K562 (cell line): Measurements from ENCODE around the gene GSTA4. TPM values are rescaled to one million over a fixed set of nuclear protein-coding genes. Genes with fewer than 3 reads are reported as not detected.

Source experiments
- ATAC-seq: fragments of 200-7000 bp; cut with Tn5 transposase; 3 replicates; pipeline ENCODE4 v1.9.1; 2020; ENCODE audit warnings: moderate library complexity
- BruUV-seq: library from RNA; stranded (reverse); fragments of 400-500 nt; replicated peaks from 2 replicates; lab custom pipeline; 2021; lab: Mats Ljungman, UMichigan
- CTCF ChIA-PET: fragments of 300-600 bp; formaldehyde crosslinking; extraction: SDS; loops from one replicate; lab custom pipeline; 2021; ENCODE audit warnings: low intra/inter-chr PET ratio; lab: Yijun Ruan, JAX
- POLR2A ChIA-PET: fragments of 300-600, 350-650 bp; sonication (Branson Sonifier 250); formaldehyde crosslinking; extraction: SDS; loops from one replicate; lab custom pipeline; 2021; ENCODE audit warnings: antibody characterized with exemption, inconsistent platforms; lab: Yijun Ruan, JAX
- DNase-seq, 4 experiments: peaks; one replicate each; pipeline versions ENCODE4 v3.0.0 to v3.0.0-alpha.2; 2011 to 2018; ENCODE audit warnings: low spot score in 3 of 4, mixed read lengths in 3 of 4; ENCODE audit errors: extremely low read depth in 1 of 4
- FAIRE-seq: peaks from 2 replicates; lab custom pipeline; 2011; peaks lifted over from hg19 to GRCh38; lab: Jason Lieb, UNC
- H2AFZ ChIP-seq: 2 replicates; pipeline ENCODE4 v1.6.0; 2011; ENCODE audit warnings: low read depth, low read length, control low read depth, inconsistent platforms
- H3K27ac ChIP-seq: fragments of 200-600 bp; 3 replicates; pipeline ENCODE4 v1.8.0; 2011; ENCODE audit warnings: low read depth, mild to moderate bottlenecking, control low read depth, inconsistent platforms, low read length, moderate library complexity, mixed read lengths; ENCODE audit errors: extremely low read depth
- H3K27me3 ChIP-seq, 2 experiments: fragments of 300-600 bp in 1 of 2; 2 replicates in 1 of 2; 3 replicates in 1 of 2; pipeline versions ENCODE4 v1.6.0 to v1.8.0; 2011; ENCODE audit warnings: inconsistent platforms in 2 of 2, low read length in 2 of 2, mild to moderate bottlenecking in 1 of 2, mixed read lengths in 1 of 2, moderate library complexity in 1 of 2; ENCODE audit not compliant: control insufficient read depth in 2 of 2, insufficient read depth in 2 of 2
- H3K36me3 ChIP-seq: fragments of 300-600 bp; 3 replicates; pipeline ENCODE4 v1.8.0; 2011; ENCODE audit warnings: mild to moderate bottlenecking, low read length, inconsistent platforms; ENCODE audit not compliant: control insufficient read depth, insufficient read depth
- H3K4me1 ChIP-seq, 2 experiments: fragments of 200-600 bp in 1 of 2; replicated peaks in 1 of 2; 2 replicates in 1 of 2; 3 replicates in 1 of 2; pipeline versions ENCODE4 v1.5.1 to v1.8.0; 2011; ENCODE audit warnings: inconsistent platforms in 2 of 2, low read length in 2 of 2, mild to moderate bottlenecking in 1 of 2, mixed read lengths in 1 of 2, moderate library complexity in 1 of 2; ENCODE audit not compliant: control insufficient read depth in 2 of 2, insufficient read depth in 2 of 2
- H3K4me2 ChIP-seq: 2 replicates; pipeline ENCODE4 v1.6.1; 2011; ENCODE audit warnings: low read length, control low read depth, inconsistent platforms, mixed read lengths; ENCODE audit not compliant: insufficient read depth
- H3K4me3 ChIP-seq: fragments of 200-600 bp; sonication (generic), shearing (Covaris generic); 2 replicates; pipeline ENCODE4 v1.5.1; 2016; ENCODE audit warnings: control low read depth, inconsistent platforms
- H3K79me2 ChIP-seq: fragments of 200-600 bp; 3 replicates; pipeline ENCODE4 v1.8.0; 2011; ENCODE audit warnings: low read length, inconsistent platforms; ENCODE audit not compliant: control insufficient read depth, insufficient read depth
- H3K9ac ChIP-seq, 2 experiments: 2 replicates each; pipeline versions ENCODE4 v1.6.0 to v1.6.1; 2011; ENCODE audit warnings: low read depth in 2 of 2, low read length in 2 of 2, control low read depth in 1 of 2, inconsistent platforms in 1 of 2, mild to moderate bottlenecking in 1 of 2, mixed read lengths in 1 of 2; ENCODE audit not compliant: insufficient read depth in 1 of 2
- H3K9me1 ChIP-seq: one replicate; pipeline ENCODE4 v1.6.0; 2011; ENCODE audit warnings: inconsistent platforms, mild to moderate bottlenecking, low read length, moderate library complexity; ENCODE audit not compliant: control insufficient read depth, insufficient read depth
- H3K9me3 ChIP-seq: replicated peaks from 2 replicates; pipeline ENCODE4 v1.5.1; 2011; ENCODE audit warnings: low read depth, low read length, inconsistent platforms; ENCODE audit not compliant: control insufficient read depth, insufficient read depth
- H4K20me1 ChIP-seq: replicated peaks from 2 replicates; pipeline ENCODE4 v1.6.1; 2011; ENCODE audit warnings: low read length, inconsistent platforms, mixed read lengths; ENCODE audit not compliant: control insufficient read depth, insufficient read depth
- CBFA2T3 ChIP-seq: fragments of 450-650 bp; IDR thresholded peaks from 2 replicates; pipeline ENCODE4 v1.6.1; 2017
- CEBPG ChIP-seq, 3 experiments: fragments of 200-800 bp in 1 of 3; sonication (Bioruptor generic) in 1 of 3; sonication (generic) in 1 of 3; formaldehyde crosslinking in 1 of 3; IDR thresholded peaks in 2 of 3; conservative IDR thresholded peaks in 1 of 3; 2 replicates each; pipeline versions ENCODE4 v1.6.1 to v1.8.0; 2016 to 2022; ENCODE audit warnings: missing compliant biosample characterization in 2 of 3, missing genetic modification characterization in 2 of 3, mild to moderate bottlenecking in 1 of 3, missing genetic modification reagents in 1 of 3
- CREB1 ChIP-seq, 2 experiments: sonication (generic) in 1 of 2; formaldehyde crosslinking in 1 of 2; IDR thresholded peaks; 2 replicates each; pipeline versions ENCODE4 v1.6.1 to v1.8.0; 2012 to 2022; ENCODE audit warnings: inconsistent platforms in 1 of 2, mild to moderate bottlenecking in 1 of 2, missing genetic modification reagents in 1 of 2, moderate library complexity in 1 of 2
- DDX20 ChIP-seq: fragments of 450-650 bp; IDR thresholded peaks from 2 replicates; pipeline ENCODE4 v1.6.1; 2016; ENCODE audit warnings: missing genetic modification characterization, low read depth, mild to moderate bottlenecking, missing compliant biosample characterization, moderate library complexity
- DPF2 ChIP-seq: fragments of 450-650 bp; IDR thresholded peaks from 2 replicates; pipeline ENCODE4 v1.6.1; 2016
- EP400 ChIP-seq: fragments of 450-650 bp; IDR thresholded peaks from 2 replicates; pipeline ENCODE4 v1.6.1; 2017; ENCODE audit warnings: antibody characterized with exemption, mild to moderate bottlenecking, moderate library complexity
- ETS2 ChIP-seq: IDR thresholded peaks from 2 replicates; pipeline ENCODE4 v1.6.1; 2016; ENCODE audit warnings: borderline replicate concordance, missing genetic modification characterization, mild to moderate bottlenecking, moderate library complexity, missing compliant biosample characterization; ENCODE audit not compliant: poor library complexity, severe bottlenecking
- HES1 ChIP-seq: fragments of 450-650 bp; IDR thresholded peaks from 2 replicates; pipeline ENCODE4 v1.6.1; 2016; ENCODE audit warnings: low read depth, mild to moderate bottlenecking, moderate library complexity
- HNRNPUL1 ChIP-seq: fragments of 200-400 bp; formaldehyde crosslinking; IDR thresholded peaks from 2 replicates; pipeline ENCODE4 v1.6.1; 2017; ENCODE audit warnings: low read length
- LEF1 ChIP-seq: fragments of 450-650 bp; IDR thresholded peaks from 2 replicates; pipeline ENCODE4 v1.6.1; 2016; ENCODE audit warnings: mild to moderate bottlenecking
- MAFG ChIP-seq: fragments of 450-650 bp; conservative IDR thresholded peaks from 2 replicates; pipeline ENCODE4 v1.6.1; 2016; ENCODE audit warnings: missing genetic modification characterization, missing compliant biosample characterization
- MAFK ChIP-seq: IDR thresholded peaks from 2 replicates; pipeline ENCODE4 v1.6.1; 2011; ENCODE audit warnings: low read length, improper control_type of control experiment
- MAZ ChIP-seq, 2 experiments: fragments of 450-650 bp in 1 of 2; sonication (generic) in 1 of 2; formaldehyde crosslinking; IDR thresholded peaks in 1 of 2; conservative IDR thresholded peaks in 1 of 2; 2 replicates each; pipeline versions ENCODE4 v1.4.0 to v1.5.0; 2020; ENCODE audit warnings: mild to moderate bottlenecking in 1 of 2, missing genetic modification reagents in 1 of 2
- NFIC ChIP-seq: fragments of 450-650 bp; IDR thresholded peaks from 2 replicates; pipeline ENCODE4 v1.6.1; 2017; ENCODE audit warnings: mild to moderate bottlenecking, inconsistent platforms
- NR3C1 ChIP-seq: sonication (generic); formaldehyde crosslinking; IDR thresholded peaks from 2 replicates; pipeline ENCODE4 v1.8.1; 2022; ENCODE audit warnings: missing genetic modification reagents
- SAP30 ChIP-seq: fragments of 200-600 bp; sonication (generic); IDR thresholded peaks from 2 replicates; pipeline ENCODE4 v1.6.1; 2012; ENCODE audit warnings: borderline replicate concordance, low read depth, mild to moderate bottlenecking, moderate library complexity, low read length, control low read depth, inconsistent platforms; ENCODE audit not compliant: insufficient read depth, poor library complexity, severe bottlenecking
- TCF3 ChIP-seq: sonication (generic); formaldehyde crosslinking; IDR thresholded peaks from 2 replicates; pipeline ENCODE4 v1.4.0; 2020; ENCODE audit warnings: mild to moderate bottlenecking, missing genetic modification reagents
- ZNF134 ChIP-seq: fragments of 250-450 bp; sonication (Bioruptor Pico); conservative IDR thresholded peaks from 2 replicates; pipeline ENCODE4 v1.4.0; 2020
- ZNF316 ChIP-seq: fragments of 450-650 bp; IDR thresholded peaks from 2 replicates; pipeline ENCODE4 v1.6.1; 2016
- ZNF324 ChIP-seq: fragments of 250-450 bp; sonication (Bioruptor Pico); IDR thresholded peaks from 2 replicates; pipeline ENCODE4 v1.4.0; 2020; ENCODE audit warnings: mild to moderate bottlenecking
- ZNF584 ChIP-seq: fragments of 200-800 bp; sonication (Bioruptor generic); IDR thresholded peaks from 2 replicates; pipeline ENCODE4 v1.6.1; 2016; ENCODE audit warnings: low read depth, mild to moderate bottlenecking, missing genetic modification characterization, missing compliant biosample characterization
- WGBS: fragments of 100-300 bp; shearing (Covaris generic); methylation state at CpG from one replicate; pipeline ENCODE4 v1.1.6; 2016; ENCODE audit warnings: low coverage, mixed read lengths; ENCODE audit not compliant: insufficient coverage; ENCODE audit errors: missing lambda C conversion rate; 5-methylcytosine and 5-hydroxymethylcytosine counted together
- in situ Hi-C: fragments of 300-500 bp; cut with MboI; formaldehyde crosslinking; loops from 4 replicates; pipeline ENCODE4 v1.15.0; 2018; ENCODE audit warnings: inconsistent platforms, mixed read lengths
- intact Hi-C: fragments of 100-400 bp; cut with micrococcal nuclease; formaldehyde crosslinking; loops from 2 replicates; pipeline ENCODE4 v1.14.2; 2022
- polyA plus RNA-seq, 8 experiments: library from polyadenylated mRNA; depleted of rRNA in 4 of 8; stranded (reverse) in 5 of 8; unstranded in 3 of 8; fragments of >200 nt; fragmentation: Nextera tagmentation in 2 of 8; fragmentation: Illumina TruSeq in 1 of 8; extraction: Ambion mirVana in 2 of 8; extraction: Trizol in 1 of 8; gene quantifications; 2 replicates each; pipeline versions ENCODE4 v1.2.1 to v1.2.3, GENCODE V29; 2011 to 2014; ENCODE audit warnings: inconsistent platforms in 1 of 8, missing spikeins in 1 of 8
- total RNA-seq, 7 experiments: library from RNA; depleted of rRNA in 6 of 7; stranded (reverse); fragments of >200 nt in 6 of 7; fragmentation: Illumina TruSeq in 2 of 7; extraction: Trizol in 2 of 7; gene quantifications; 2 replicates each; pipeline versions ENCODE4 v1.2.1 to v1.2.3, GENCODE V29; 2011 to 2021; ENCODE audit warnings: low replicate concordance in 1 of 7
- TF ChIP-seq, protein P1 (sequence below): fragments of 450-650 bp; IDR thresholded peaks from 2 replicates; pipeline ENCODE4 v1.6.1; 2016

Gene GSTA4
- total and polyA plus RNA-seq, 9 of the 15 experiments (the other 6 are each of a cell fraction or from before 2014, with no cell fraction given) = 0.89 to 4.0 (median 2.0) TPM

GRCh38 chr6:53020005-53020744, 25.1 kb upstream of the GSTA4 start:
- no peaks in the 10 kb centered on the region for H4K20me1 ChIP-seq
- FAIRE-seq (peak; percentile 81), ATAC-seq (peak; percentile 94), DNase-seq (peak; percentile 17 to 78 (median 44))
- no peak overlapping the region for H3K9ac ChIP-seq
- H3K27me3 ChIP-seq = no peaks in the 10 kb centered on the region
- no peak overlapping the region for H2AFZ ChIP-seq
- in situ Hi-C loops (no loop called here), intact Hi-C loops (no loop called here)
- no peak overlapping the region for H3K27ac ChIP-seq
- WGBS = 9% methylated on average over 3 of the region's 3 CpGs
- BruUV-seq = no TSS peak
- H3K9me3 ChIP-seq = no peaks in the 10 kb centered on the region
- no peaks in the 10 kb centered on the region for H3K9me1 ChIP-seq
- H3K36me3 ChIP-seq = no peaks in the 10 kb centered on the region
- H3K4me2 ChIP-seq = no peak overlapping the region
- ChIA-PET CTCF (no interaction called here), POLR2A (interaction anchor here (0.9 to 1.2 kb wide), 3 partner anchors 10 to 21 kb away, joined by 3 to 7 read pairs (median 6); no protein-coding TSS in a partner anchor)
- no peak overlapping the region for H3K4me3 ChIP-seq
- H3K79me2 ChIP-seq = no peaks in the 10 kb centered on the region
- peaks cover 0 to 7% of the 10 kb centered on the region in 2 experiments; a peak in 1 of 5 replicates for H3K4me1 ChIP-seq
- TF ChIP-seq ZNF584 (CRISPR knock-in tag) = no peak
- TF ChIP-seq MAZ (CRISPR knock-in tag; conservative IDR thresholded peaks at IDR 0.05 in 1 of 2, IDR thresholded peaks at IDR 0.05 in 1 of 2) = no peak
- no peak for TF ChIP-seq DDX20 (tag)
- TF ChIP-seq CBFA2T3 = peak; percentile 76
- no peak for TF ChIP-seq HNRNPUL1
- peak; percentile 63; the same call in 1 of the 2 replicates for TF ChIP-seq ZNF134
- no peak for TF ChIP-seq ZNF324 (CRISPR knock-in tag)
- peak; percentile 68 for TF ChIP-seq MAFK
- 0 out of 2 replicates have a peak, but pooled peaks have one; percentile 14 for TF ChIP-seq EP400
- TF ChIP-seq CREB1 (IDR thresholded peaks at IDR 0.05) = peak; percentile 20; the same call in 1 of the 2 replicates
- no peak for TF ChIP-seq CREB1 (CRISPR knock-in tag; IDR thresholded peaks at IDR 0.05)
- no peak for TF ChIP-seq NR3C1 (CRISPR knock-in tag)
- TF ChIP-seq, protein P1, sequence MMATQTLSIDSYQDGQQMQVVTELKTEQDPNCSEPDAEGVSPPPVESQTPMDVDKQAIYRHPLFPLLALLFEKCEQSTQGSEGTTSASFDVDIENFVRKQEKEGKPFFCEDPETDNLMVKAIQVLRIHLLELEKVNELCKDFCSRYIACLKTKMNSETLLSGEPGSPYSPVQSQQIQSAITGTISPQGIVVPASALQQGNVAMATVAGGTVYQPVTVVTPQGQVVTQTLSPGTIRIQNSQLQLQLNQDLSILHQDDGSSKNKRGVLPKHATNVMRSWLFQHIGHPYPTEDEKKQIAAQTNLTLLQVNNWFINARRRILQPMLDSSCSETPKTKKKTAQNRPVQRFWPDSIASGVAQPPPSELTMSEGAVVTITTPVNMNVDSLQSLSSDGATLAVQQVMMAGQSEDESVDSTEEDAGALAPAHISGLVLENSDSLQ = peak; percentile 31; the same call in 1 of the 2 replicates
- peak; percentile 63 for TF ChIP-seq MAFG (tag)
- TF ChIP-seq TCF3 (CRISPR knock-in tag) = peak; percentile 68
- TF ChIP-seq LEF1 = peak; percentile 58; the same call in 1 of the 2 replicates
- peak; percentile 68; the same call in 1 of the 2 replicates for TF ChIP-seq DPF2
- TF ChIP-seq ZNF316 = peak; percentile 79
- TF ChIP-seq HES1 = 0 out of 2 replicates have a peak, but pooled peaks have one; percentile 25
- no peak for TF ChIP-seq SAP30
- TF ChIP-seq CEBPG (CRISPR knock-in tag; IDR thresholded peaks at IDR 0.05) = no peak
- TF ChIP-seq CEBPG (tag; conservative IDR thresholded peaks at IDR 0.05 in 1 of 2, IDR thresholded peaks at IDR 0.05 in 1 of 2) = peak; percentile 91
- TF ChIP-seq NFIC = peak; percentile 93
- no peak for TF ChIP-seq ETS2 (tag)
